ENCODE data around the gene BRMS1L. TPM values are rescaled to one million over a fixed set of nuclear protein-coding genes. Genes with fewer than 3 reads are reported as not detected.
A peak's percentile ranks its signal among the peaks of the same experiment; 100 is the strongest.

The BRMS1L gene
- polyA plus RNA-seq, 1 of the 3 experiments (the other 2 are of a cell fraction), result 7.1 TPM

DNA sequence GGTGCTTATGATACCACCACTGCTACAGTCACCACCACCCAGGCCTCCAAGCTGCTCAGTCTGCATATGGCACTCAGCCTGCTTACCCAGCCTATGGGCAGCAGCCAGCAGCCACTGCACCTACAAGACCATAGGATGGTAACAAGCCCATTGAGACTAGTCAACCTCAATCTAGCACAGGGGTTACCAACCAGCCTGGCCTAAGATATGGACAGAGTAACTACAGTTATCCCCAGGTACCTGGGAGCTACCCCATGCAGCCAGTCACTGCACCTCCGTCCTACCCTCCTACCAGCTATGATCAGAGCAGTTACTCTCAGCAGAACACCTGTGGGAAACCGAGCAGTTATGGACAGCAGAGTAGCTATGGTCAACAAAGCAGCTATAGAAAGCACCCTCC is 55.1 kb downstream of the BRMS1L start:
- H3K27me3 ChIP-seq (ENCODE audit: insufficient read depth), result no peaks in the 10 kb centered on the region
- H3K36me3 ChIP-seq (replicated peaks in 1 of 2; ENCODE audit: control insufficient read depth in 1 of 2, insufficient read depth in 2 of 2, low read length in 1 of 2), result no peaks in the 10 kb centered on the region
- H3K27ac ChIP-seq (ENCODE audit: low read depth in 2 of 2, low read length in 1 of 2), result no peak overlapping the region
- H4K20me1 ChIP-seq (ENCODE audit: insufficient read depth), result no peaks in the 10 kb centered on the region
- peaks cover 7 to 16% of the 10 kb centered on the region in 2 experiments for H3K4me1 ChIP-seq (ENCODE audit: control insufficient read depth in 1 of 2, insufficient read depth in 2 of 2, low read depth in 1 of 2, low read length in 1 of 2)
- 86% methylated on average over 2 of the region's 2 CpGs for WGBS (ENCODE audit: low lambda C conversion rate)
- H3K9me2 ChIP-seq, result no peaks in the 10 kb centered on the region
- POLR2A ChIA-PET, result no interaction called here
- no peak overlapping the region for H3K9ac ChIP-seq
- TF ChIP-seq, protein P1, sequence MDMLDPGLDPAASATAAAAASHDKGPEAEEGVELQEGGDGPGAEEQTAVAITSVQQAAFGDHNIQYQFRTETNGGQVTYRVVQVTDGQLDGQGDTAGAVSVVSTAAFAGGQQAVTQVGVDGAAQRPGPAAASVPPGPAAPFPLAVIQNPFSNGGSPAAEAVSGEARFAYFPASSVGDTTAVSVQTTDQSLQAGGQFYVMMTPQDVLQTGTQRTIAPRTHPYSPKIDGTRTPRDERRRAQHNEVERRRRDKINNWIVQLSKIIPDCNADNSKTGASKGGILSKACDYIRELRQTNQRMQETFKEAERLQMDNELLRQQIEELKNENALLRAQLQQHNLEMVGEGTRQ (IDR thresholded peaks at IDR 0.05; ENCODE audit: borderline replicate concordance, low read depth, low read length), result no peak
- TF ChIP-seq GABPA (IDR thresholded peaks at IDR 0.05; ENCODE audit: low read depth) (no peak), RFX5 (IDR thresholded peaks at IDR 0.05; ENCODE audit: low read length) (no peak)
- TF ChIP-seq, protein P2, sequence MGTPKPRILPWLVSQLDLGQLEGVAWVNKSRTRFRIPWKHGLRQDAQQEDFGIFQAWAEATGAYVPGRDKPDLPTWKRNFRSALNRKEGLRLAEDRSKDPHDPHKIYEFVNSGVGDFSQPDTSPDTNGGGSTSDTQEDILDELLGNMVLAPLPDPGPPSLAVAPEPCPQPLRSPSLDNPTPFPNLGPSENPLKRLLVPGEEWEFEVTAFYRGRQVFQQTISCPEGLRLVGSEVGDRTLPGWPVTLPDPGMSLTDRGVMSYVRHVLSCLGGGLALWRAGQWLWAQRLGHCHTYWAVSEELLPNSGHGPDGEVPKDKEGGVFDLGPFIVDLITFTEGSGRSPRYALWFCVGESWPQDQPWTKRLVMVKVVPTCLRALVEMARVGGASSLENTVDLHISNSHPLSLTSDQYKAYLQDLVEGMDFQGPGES (IDR thresholded peaks at IDR 0.05; ENCODE audit: low read depth, low read length), result no peak
- H2AFZ ChIP-seq (ENCODE audit: low read depth), result no peak overlapping the region
- DNase-seq, result no peak
- H3F3A ChIP-seq (replicated peaks; ENCODE audit: insufficient read depth), result peaks cover 24% of the 10 kb centered on the region
- no peak overlapping the region for H3K4me2 ChIP-seq
- no peak overlapping the region for H3K4me3 ChIP-seq (ENCODE audit: low read depth in 2 of 2, low read length in 1 of 2)
- no peaks in the 10 kb centered on the region for H3K9me3 ChIP-seq
- CTCF ChIA-PET, result interaction anchor here (5.5 kb wide), 1 partner anchor 188 kb away, joined by 69 read pairs; no protein-coding TSS in a partner anchor
- H3K79me2 ChIP-seq (ENCODE audit: insufficient read depth), result no peaks in the 10 kb centered on the region

DNA sequence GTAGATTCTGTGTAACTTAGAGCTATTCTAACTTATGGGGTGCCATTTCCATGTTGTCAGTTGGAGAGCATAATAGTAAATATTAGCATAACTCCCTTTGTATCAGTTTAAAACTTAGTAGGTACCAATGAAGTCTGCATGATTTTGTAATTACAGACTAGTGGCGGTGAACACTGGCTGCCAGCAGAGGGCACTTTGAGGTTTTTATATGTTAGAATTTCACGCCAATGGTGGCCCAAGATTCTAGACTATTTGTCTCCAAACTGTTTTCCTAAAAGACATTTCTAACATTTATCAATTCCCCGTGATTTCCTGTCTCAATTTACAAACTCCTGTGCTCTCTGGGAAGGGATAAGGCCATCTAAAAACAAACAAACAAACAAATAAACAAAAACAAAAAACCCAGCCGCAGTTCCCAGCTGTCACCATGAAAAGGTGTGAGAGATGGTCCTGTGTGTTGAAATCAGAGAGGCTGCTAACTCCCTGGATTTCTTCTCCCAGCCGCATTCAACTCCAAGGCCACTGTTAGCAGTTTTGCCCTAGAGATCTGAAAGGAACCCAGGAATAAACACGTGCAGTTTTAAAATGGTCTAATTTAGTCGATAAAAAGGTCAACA is 57.6 kb downstream of the BRMS1L start:
- POLR2A ChIA-PET, result no interaction called here
- H4K20me1 ChIP-seq (ENCODE audit: insufficient read depth), result no peaks in the 10 kb centered on the region
- TF ChIP-seq SMC3 (IDR thresholded peaks at IDR 0.05; ENCODE audit: low read depth, low read length) (peak; percentile 43), RAD21 (IDR thresholded peaks at IDR 0.05; ENCODE audit: low read length) (peak; percentile 61), RCOR1 (IDR thresholded peaks at IDR 0.05; ENCODE audit: low read length) (no peak)
- TF ChIP-seq, protein P3, sequence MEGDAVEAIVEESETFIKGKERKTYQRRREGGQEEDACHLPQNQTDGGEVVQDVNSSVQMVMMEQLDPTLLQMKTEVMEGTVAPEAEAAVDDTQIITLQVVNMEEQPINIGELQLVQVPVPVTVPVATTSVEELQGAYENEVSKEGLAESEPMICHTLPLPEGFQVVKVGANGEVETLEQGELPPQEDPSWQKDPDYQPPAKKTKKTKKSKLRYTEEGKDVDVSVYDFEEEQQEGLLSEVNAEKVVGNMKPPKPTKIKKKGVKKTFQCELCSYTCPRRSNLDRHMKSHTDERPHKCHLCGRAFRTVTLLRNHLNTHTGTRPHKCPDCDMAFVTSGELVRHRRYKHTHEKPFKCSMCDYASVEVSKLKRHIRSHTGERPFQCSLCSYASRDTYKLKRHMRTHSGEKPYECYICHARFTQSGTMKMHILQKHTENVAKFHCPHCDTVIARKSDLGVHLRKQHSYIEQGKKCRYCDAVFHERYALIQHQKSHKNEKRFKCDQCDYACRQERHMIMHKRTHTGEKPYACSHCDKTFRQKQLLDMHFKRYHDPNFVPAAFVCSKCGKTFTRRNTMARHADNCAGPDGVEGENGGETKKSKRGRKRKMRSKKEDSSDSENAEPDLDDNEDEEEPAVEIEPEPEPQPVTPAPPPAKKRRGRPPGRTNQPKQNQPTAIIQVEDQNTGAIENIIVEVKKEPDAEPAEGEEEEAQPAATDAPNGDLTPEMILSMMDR (IDR thresholded peaks at IDR 0.05), result peak; percentile 78
- H3K4me2 ChIP-seq, result no peak overlapping the region
- no peaks in the 10 kb centered on the region for H3K9me2 ChIP-seq
- no peaks in the 10 kb centered on the region for H3K27me3 ChIP-seq (ENCODE audit: insufficient read depth)
- H3K4me1 ChIP-seq (ENCODE audit: control insufficient read depth in 1 of 2, insufficient read depth in 2 of 2, low read depth in 1 of 2, low read length in 1 of 2), result peaks cover 7 to 8% of the 10 kb centered on the region in 2 experiments
- H2AFZ ChIP-seq (ENCODE audit: low read depth), result no peak overlapping the region
- peaks cover 14% of the 10 kb centered on the region for H3F3A ChIP-seq (replicated peaks; ENCODE audit: insufficient read depth)
- H3K9me3 ChIP-seq, result no peaks in the 10 kb centered on the region
- H3K9ac ChIP-seq, result no peak overlapping the region
- DNase-seq, result peak; percentile 37
- H3K27ac ChIP-seq (ENCODE audit: low read depth in 2 of 2, low read length in 1 of 2), result no peak overlapping the region
- H3K79me2 ChIP-seq (ENCODE audit: insufficient read depth), result no peaks in the 10 kb centered on the region
- H3K36me3 ChIP-seq (replicated peaks in 1 of 2; ENCODE audit: control insufficient read depth in 1 of 2, insufficient read depth in 2 of 2, low read length in 1 of 2), result no peaks in the 10 kb centered on the region
- H3K4me3 ChIP-seq (ENCODE audit: low read depth in 2 of 2, low read length in 1 of 2), result no peak overlapping the region
- CTCF ChIA-PET, result interaction anchor here (0.6 to 5.5 kb wide), 18 partner anchors 9 to 490 kb away, joined by 3 to 69 read pairs (median 3); no protein-coding TSS in a partner anchor
- 59% methylated on average over 7 of the region's 7 CpGs for WGBS (ENCODE audit: low lambda C conversion rate)

Data from SK-N-SH (cell line).